Chondrocyte (in vitro differentiated cells): ENCODE measurements around the gene ZFP1. TPM values are rescaled to one million over a fixed set of nuclear protein-coding genes. Genes with fewer than 3 reads are reported as not detected.

Source experiments
- DNase-seq: peaks from one replicate; pipeline ENCODE4 v3.0.0; 2021; ENCODE audit warnings: mixed read lengths, low spot score
- H3K27ac Mint-ChIP-seq: one replicate; pipeline ENCODE4 v1.8.0; 2021; ENCODE audit warnings: mild to moderate bottlenecking, moderate library complexity, mixed read lengths; ENCODE audit not compliant: unreplicated experiment
- H3K27me3 Mint-ChIP-seq: 2 replicates; pipeline ENCODE4 v1.8.0; 2021; ENCODE audit warnings: low read depth, mixed read lengths
- H3K36me3 Mint-ChIP-seq: 2 replicates; pipeline ENCODE4 v1.8.0; 2021; ENCODE audit warnings: low read depth, mixed read lengths
- H3K4me1 Mint-ChIP-seq: 2 replicates; pipeline ENCODE4 v1.8.0; 2021; ENCODE audit warnings: low read depth, mild to moderate bottlenecking, mixed read lengths
- H3K4me3 Mint-ChIP-seq: one replicate; pipeline ENCODE4 v1.8.0; 2021; ENCODE audit warnings: mild to moderate bottlenecking, moderate library complexity, mixed read lengths; ENCODE audit not compliant: unreplicated experiment
- H3K9me3 Mint-ChIP-seq: 2 replicates; pipeline ENCODE4 v1.8.0; 2021; ENCODE audit warnings: low read depth, mixed read lengths
- CTCF ChIP-seq: fragments of 200-600 bp; sonication (generic); IDR thresholded peaks from 2 replicates; pipeline ENCODE4 v1.5.0; 2021; ENCODE audit warnings: antibody characterized with exemption, mild to moderate bottlenecking, moderate library complexity
- total RNA-seq: library from RNA; stranded (reverse); gene quantifications from 3 replicates; pipeline ENCODE4 v1.2.1, GENCODE V29; 2021

ZFP1 gene
- total RNA-seq, 1 donor from 2014 or later: 15.3 TPM

GRCh38 chr16:75101635-75102034 is 46.7 kb upstream of the ZFP1 start:
- peaks cover 2% of the 10 kb centered on the region for H3K36me3 Mint-ChIP-seq
- peaks cover 2% of the 10 kb centered on the region for H3K9me3 Mint-ChIP-seq
- H3K27ac Mint-ChIP-seq: no peak overlapping the region
- TF ChIP-seq CTCF: no peak
- H3K4me3 Mint-ChIP-seq: no peak overlapping the region
- no peak for DNase-seq
- no peaks in the 10 kb centered on the region for H3K27me3 Mint-ChIP-seq
- H3K4me1 Mint-ChIP-seq: peaks cover 21% of the 10 kb centered on the region

GRCh38 chr16:75102595-75102994 is 45.7 kb upstream of the ZFP1 start:
- peaks cover 2% of the 10 kb centered on the region for H3K9me3 Mint-ChIP-seq
- no peak overlapping the region for H3K27ac Mint-ChIP-seq
- no peak for TF ChIP-seq CTCF
- no peak for DNase-seq
- no peaks in the 10 kb centered on the region for H3K27me3 Mint-ChIP-seq
- H3K36me3 Mint-ChIP-seq: peaks cover 2% of the 10 kb centered on the region
- peaks cover 17% of the 10 kb centered on the region for H3K4me1 Mint-ChIP-seq
- H3K4me3 Mint-ChIP-seq: no peak overlapping the region

GRCh38 chr16:75103994-75104393 is 44.3 kb upstream of the ZFP1 start:
- H3K4me3 Mint-ChIP-seq: no peak overlapping the region
- peaks cover 22% of the 10 kb centered on the region for H3K4me1 Mint-ChIP-seq
- H3K27me3 Mint-ChIP-seq: no peaks in the 10 kb centered on the region
- DNase-seq: no peak
- H3K9me3 Mint-ChIP-seq: peaks cover 2% of the 10 kb centered on the region
- TF ChIP-seq CTCF: no peak
- no peak overlapping the region for H3K27ac Mint-ChIP-seq
- H3K36me3 Mint-ChIP-seq: peaks cover 2% of the 10 kb centered on the region

GRCh38 chr16:75104836-75105235 is 43.5 kb upstream of the ZFP1 start:
- no peak for TF ChIP-seq CTCF
- no peak overlapping the region for H3K4me3 Mint-ChIP-seq
- peaks cover 22% of the 10 kb centered on the region for H3K4me1 Mint-ChIP-seq
- peaks cover 2% of the 10 kb centered on the region for H3K36me3 Mint-ChIP-seq
- DNase-seq: no peak
- H3K27ac Mint-ChIP-seq: no peak overlapping the region
- no peaks in the 10 kb centered on the region for H3K27me3 Mint-ChIP-seq
- H3K9me3 Mint-ChIP-seq: peaks cover 2% of the 10 kb centered on the region

GRCh38 chr16:75105306-75106061 is 42.8 kb upstream of the ZFP1 start:
- no peaks in the 10 kb centered on the region for H3K27me3 Mint-ChIP-seq
- peaks cover 2% of the 10 kb centered on the region for H3K9me3 Mint-ChIP-seq
- no peak for DNase-seq
- H3K36me3 Mint-ChIP-seq: peaks cover 2% of the 10 kb centered on the region
- H3K4me3 Mint-ChIP-seq: no peak overlapping the region
- peaks cover 22% of the 10 kb centered on the region for H3K4me1 Mint-ChIP-seq
- H3K27ac Mint-ChIP-seq: no peak overlapping the region
- no peak for TF ChIP-seq CTCF
